SK-N-SH (cell line): ENCODE data around the gene IL21R.

ENCODE experiments used
- CTCF ChIP-seq: fragments of 200-600 bp; sonication (generic); IDR thresholded peaks from 2 replicates; pipeline ENCODE4 v1.6.1; 2017; ENCODE audit warnings: antibody characterized with exemption, mild to moderate bottlenecking, moderate library complexity
- EP300 ChIP-seq, 2 experiments: IDR thresholded peaks; 2 replicates each; pipeline versions ENCODE4 v1.4.0 to v1.6.1; 2012; ENCODE audit warnings: borderline replicate concordance in 1 of 2, low read depth in 1 of 2, low read length in 1 of 2
- FOXM1 ChIP-seq: IDR thresholded peaks from 2 replicates; pipeline ENCODE4 v1.4.0; 2012; ENCODE audit warnings: low read depth, mild to moderate bottlenecking
- NRF1 ChIP-seq: IDR thresholded peaks from 2 replicates; pipeline ENCODE4 v1.6.1; 2012; ENCODE audit warnings: low read depth, mild to moderate bottlenecking, low read length
- POLR2AphosphoS5 ChIP-seq: IDR thresholded peaks from 2 replicates; pipeline ENCODE4 v1.6.1; 2012; ENCODE audit warnings: low read depth, low read length
- RAD21 ChIP-seq: IDR thresholded peaks from 2 replicates; pipeline ENCODE4 v1.6.1; 2012; ENCODE audit warnings: mild to moderate bottlenecking, low read length
- RFX5 ChIP-seq: IDR thresholded peaks from 2 replicates; pipeline ENCODE4 v1.6.1; 2012; ENCODE audit warnings: mild to moderate bottlenecking, improper control_type of control experiment, low read length
- RXRA ChIP-seq: IDR thresholded peaks from 2 replicates; pipeline ENCODE4 v1.4.0; 2012; ENCODE audit warnings: low read depth, mild to moderate bottlenecking, borderline replicate concordance
- SMC3 ChIP-seq: IDR thresholded peaks from 2 replicates; pipeline ENCODE4 v1.6.1; 2012; ENCODE audit warnings: low read depth, low read length, improper control_type of control experiment
- TAF1 ChIP-seq: IDR thresholded peaks from 2 replicates; pipeline ENCODE4 v1.6.1; 2012; ENCODE audit warnings: low read depth, mild to moderate bottlenecking, low read length, moderate library complexity, borderline replicate concordance
- TCF12 ChIP-seq: IDR thresholded peaks from 2 replicates; pipeline ENCODE4 v1.4.0; 2012
- TEAD4 ChIP-seq: IDR thresholded peaks from 2 replicates; pipeline ENCODE4 v1.4.0; 2012; ENCODE audit warnings: mild to moderate bottlenecking, borderline replicate concordance; ENCODE audit not compliant: insufficient read depth
- USF1 ChIP-seq: IDR thresholded peaks from 2 replicates; pipeline ENCODE4 v1.4.0; 2012; ENCODE audit warnings: low read depth, borderline replicate concordance
- ZBTB33 ChIP-seq: IDR thresholded peaks from 2 replicates; pipeline ENCODE4 v1.4.0; 2012; ENCODE audit warnings: low read depth, borderline replicate concordance

- TF ChIP-seq RAD21 (no peak), RXRA (no peak), CTCF (no peak), POLR2AphosphoS5 (no peak), EP300 (IDR thresholded peaks at IDR 0.05; ENCODE audit: borderline replicate concordance in 1 of 2, low read depth in 1 of 2, low read length in 1 of 2) (no peak), TAF1 (no peak), NRF1 (no peak), RFX5 (no peak), TCF12 (no peak), FOXM1 (no peak), SMC3 (no peak), ZBTB33 (no peak), USF1 (no peak), TEAD4 (no peak)
Observed at GRCh38 chr16:27500801-27501200, 98.8 kb downstream of the IL21R start.
